Smooth muscle cell (in vitro differentiated cells): ENCODE data around the gene TGFB1. TPM values are rescaled to one million over a fixed set of nuclear protein-coding genes. Genes with fewer than 3 reads are reported as not detected.

Experiments
- DNase-seq: peaks from one replicate; lab custom pipeline; 2025; ENCODE audit not compliant: unreplicated experiment; lab: John Stamatoyannopoulos, UW
- H2AFZ ChIP-seq: fragments of 200-600 bp; sonication (generic); 2 replicates; pipeline ENCODE4 v1.6.0; 2016; ENCODE audit warnings: antibody characterized with exemption, low read depth, mild to moderate bottlenecking
- H3F3A ChIP-seq: fragments of 200-600 bp; sonication (generic); 2 replicates; pipeline ENCODE4 v1.6.0; 2017; ENCODE audit warnings: antibody characterized with exemption, low read depth
- H3K27ac ChIP-seq: fragments of 200-600 bp; sonication (generic); 2 replicates; pipeline ENCODE4 v1.5.1; 2016; ENCODE audit warnings: low read depth, mild to moderate bottlenecking
- H3K27me3 ChIP-seq: fragments of 200-600 bp; sonication (generic); 2 replicates; pipeline ENCODE4 v1.6.1; 2016; ENCODE audit warnings: low read depth, mild to moderate bottlenecking
- H3K36me3 ChIP-seq: fragments of 200-600 bp; sonication (generic); 2 replicates; pipeline ENCODE4 v1.5.1; 2016; ENCODE audit warnings: low read depth
- H3K4me1 ChIP-seq: fragments of 200-600 bp; sonication (generic); 2 replicates; pipeline ENCODE4 v1.5.1; 2016; ENCODE audit warnings: low read depth
- H3K4me2 ChIP-seq: fragments of 200-600 bp; sonication (generic); 2 replicates; pipeline ENCODE4 v1.6.0; 2016; ENCODE audit warnings: mild to moderate bottlenecking
- H3K4me3 ChIP-seq: fragments of 200-600 bp; sonication (generic); 2 replicates; pipeline ENCODE4 v1.5.1; 2016; ENCODE audit warnings: mild to moderate bottlenecking
- H3K79me2 ChIP-seq: fragments of 200-600 bp; sonication (generic); 2 replicates; pipeline ENCODE4 v1.6.0; 2016; ENCODE audit warnings: low read depth, mild to moderate bottlenecking
- H3K9ac ChIP-seq: fragments of 200-600 bp; sonication (generic); 2 replicates; pipeline ENCODE4 v1.6.0; 2016; ENCODE audit warnings: low read depth
- H3K9me3 ChIP-seq: fragments of 200-600 bp; sonication (generic); replicated peaks from 2 replicates; pipeline ENCODE4 v1.5.1; 2016; ENCODE audit warnings: low read depth
- H4K20me1 ChIP-seq: fragments of 200-600 bp; sonication (generic); 2 replicates; pipeline ENCODE4 v1.6.0; 2016; ENCODE audit warnings: low read depth
- CTCF ChIP-seq: fragments of 200-600 bp; sonication (generic); IDR thresholded peaks from 2 replicates; pipeline ENCODE4 v1.5.1; 2017; ENCODE audit warnings: borderline replicate concordance, mild to moderate bottlenecking, antibody characterized with exemption; ENCODE audit not compliant: insufficient read depth, poor library complexity, severe bottlenecking
- WGBS: methylation state at CpG from one replicate; pipeline ENCODE4 v1.1.7; 2016; ENCODE audit warnings: low lambda C conversion rate; 5-methylcytosine and 5-hydroxymethylcytosine counted together
- polyA plus RNA-seq: library from polyadenylated mRNA; unstranded; fragments of >200 nt; fragmentation: Nextera tagmentation; extraction: Ambion mirVana; gene quantifications from 2 replicates; pipeline ENCODE4 v1.2.1, GENCODE V29; 2016
- total RNA-seq: library from RNA; depleted of rRNA; stranded (reverse); fragments of >200 nt; gene quantifications from 2 replicates; pipeline ENCODE4 v1.2.3, GENCODE V29; 2014

Gene TGFB1
- total and polyA plus RNA-seq, 2 experiments from 2014 or later: 51.7 to 199 TPM

- no peaks in the 10 kb centered on the region for H3K27me3 ChIP-seq
- H4K20me1 ChIP-seq: peaks cover 33% of the 10 kb centered on the region
- H3K36me3 ChIP-seq: peaks cover 20% of the 10 kb centered on the region
- no peak overlapping the region for H3K4me2 ChIP-seq
- H3F3A ChIP-seq: peaks cover 41% of the 10 kb centered on the region
- H3K27ac ChIP-seq: no peak overlapping the region
- no peak for TF ChIP-seq CTCF
- H3K9me3 ChIP-seq: no peaks in the 10 kb centered on the region
- peaks cover 9% of the 10 kb centered on the region for H3K79me2 ChIP-seq
- no peak overlapping the region for H3K4me3 ChIP-seq
- WGBS: 95% methylated on average over 21 of the region's 21 CpGs
- H3K9ac ChIP-seq: no peak overlapping the region
- no peak for DNase-seq
- H3K4me1 ChIP-seq: no peaks in the 10 kb centered on the region
- no peak overlapping the region for H2AFZ ChIP-seq
Measured at GRCh38 chr19:41302624-41303351, 50.9 kb downstream of the TGFB1 start.

- Histone ChIP-seq H3K27me3 (no peaks in the 10 kb centered on the region), H4K20me1 (peaks cover 53% of the 10 kb centered on the region), H3K4me1 (no peaks in the 10 kb centered on the region), H3K27ac (peak overlapping the region; percentile 99), H3K4me3 (no peak overlapping the region), H3K36me3 (peaks cover 24% of the 10 kb centered on the region), H3K4me2 (no peak overlapping the region), H3F3A (peaks cover 49% of the 10 kb centered on the region), H3K9me3 (no peaks in the 10 kb centered on the region), H3K79me2 (peaks cover 9% of the 10 kb centered on the region), H2AFZ (no peak overlapping the region), H3K9ac (peak overlapping the region; percentile 94)
- 95% methylated on average over 6 of the region's 6 CpGs for WGBS
- no peak for TF ChIP-seq CTCF
- no peak for DNase-seq
Measured at GRCh38 chr19:41300555-41300954, 53.2 kb downstream of the TGFB1 start.

GRCh38 chr19:41299755-41300089, 54.0 kb downstream of the TGFB1 start:
- no peaks in the 10 kb centered on the region for H3K27me3 ChIP-seq
- H3K36me3 ChIP-seq: peaks cover 19% of the 10 kb centered on the region
- peak; percentile 27 for DNase-seq
- H3K9me3 ChIP-seq: no peaks in the 10 kb centered on the region
- no peak for TF ChIP-seq CTCF
- peaks cover 50% of the 10 kb centered on the region for H3F3A ChIP-seq
- peaks cover 59% of the 10 kb centered on the region for H4K20me1 ChIP-seq
- no peaks in the 10 kb centered on the region for H3K4me1 ChIP-seq
- H3K4me2 ChIP-seq: peak overlapping the region; percentile 44
- H3K79me2 ChIP-seq: peaks cover 9% of the 10 kb centered on the region
- no peak overlapping the region for H2AFZ ChIP-seq
- peak overlapping the region; percentile 94 for H3K9ac ChIP-seq
- H3K4me3 ChIP-seq: no peak overlapping the region
- 37% methylated on average over 4 of the region's 4 CpGs for WGBS
- H3K27ac ChIP-seq: peak overlapping the region; percentile 99
